ENCODE data around the gene PIF1.
A peak's percentile ranks its signal among the peaks of the same experiment; 100 is the strongest.
"Not testable (repeated sequence)": the region's sequence is repeated elsewhere in the genome, so short reads cannot be mapped to it uniquely, and the experiment has no call there.

The PIF1 gene

GRCh38 chr15:64809649-64810496 is 15.6 kb downstream of the PIF1 start:
- ATAC-seq = peak; percentile 67 to 72

- ATAC-seq = no peak
Observed at GRCh38 chr15:64808785-64809453, 16.5 kb downstream of the PIF1 start.

GRCh38 chr15:64807751-64808222 is 17.7 kb downstream of the PIF1 start:
- ATAC-seq = no peak

- ATAC-seq = no peak
Observed at GRCh38 chr15:64807051-64807749, 18.2 kb downstream of the PIF1 start.

GRCh38 chr15:64806509-64806908 is 18.9 kb downstream of the PIF1 start:
- ATAC-seq = no peak

GRCh38 chr15:64804619-64805018 is 20.8 kb downstream of the PIF1 start:
- ATAC-seq = no peak

- no peak for ATAC-seq
Observed at GRCh38 chr15:64803526-64803925, 21.9 kb downstream of the PIF1 start.

GRCh38 chr15:64800476-64800875 is 25.0 kb downstream of the PIF1 start:
- ATAC-seq = no peak

GRCh38 chr15:64798905-64799304 is 26.5 kb downstream of the PIF1 start:
- not testable (repeated sequence) for ATAC-seq

GRCh38 chr15:64795921-64796320 is 29.5 kb downstream of the PIF1 start:
- not testable (repeated sequence) for ATAC-seq

- ATAC-seq = not testable (repeated sequence)
Observed at GRCh38 chr15:64795299-64795698, 30.1 kb downstream of the PIF1 start.

- ATAC-seq = no peak
Observed at GRCh38 chr15:64792282-64792681, 33.2 kb downstream of the PIF1 start.

GRCh38 chr15:64791401-64791800 is 34.0 kb downstream of the PIF1 start:
- no peak for ATAC-seq

- no peak for ATAC-seq
Observed at GRCh38 chr15:64783796-64784195, 41.7 kb downstream of the PIF1 start.

- ATAC-seq = no peak
Observed at GRCh38 chr15:64782751-64783150, 42.7 kb downstream of the PIF1 start.

- no peak for ATAC-seq
Observed at GRCh38 chr15:64781299-64781698, 44.1 kb downstream of the PIF1 start.

- ATAC-seq = no peak
Observed at GRCh38 chr15:64780600-64781156, 44.8 kb downstream of the PIF1 start.

GRCh38 chr15:64779630-64780029 is 45.8 kb downstream of the PIF1 start:
- ATAC-seq = no peak

GRCh38 chr15:64779024-64779423 is 46.4 kb downstream of the PIF1 start:
- no peak for ATAC-seq

- no peak for ATAC-seq
Observed at GRCh38 chr15:64776402-64776786, 49.1 kb downstream of the PIF1 start.

GRCh38 chr15:64775551-64776401 is 49.7 kb downstream of the PIF1 start, which contains the start of gene RBPMS2:
TSS of gene RBPMS2 (minus strand) at chr15:64775589. CDS start at chr15:64775319, 270 bp downstream.
- ATAC-seq = no peak

Measured in activated CD4-positive, CD25-positive, alpha-beta regulatory T cell treated with anti-CD3 and anti-CD28 coated beads, Interleukin-2, amount 50 U/mL, for 24 hours (primary cell).